Muscle layer of colon (tissue), 2 donors: ENCODE measurements around the gene SLC35C1.

Experiments
- H3K27ac ChIP-seq: one replicate; pipeline ENCODE4 v1.7.0; 2013; ENCODE audit warnings: low read depth, mild to moderate bottlenecking, low read length, moderate library complexity
- H3K27me3 ChIP-seq, 2 donors: one replicate each; pipeline ENCODE4 v1.7.0; 2013; ENCODE audit warnings: low read length in 2 of 2, mild to moderate bottlenecking in 2 of 2; ENCODE audit not compliant: insufficient read depth in 2 of 2, control insufficient read depth in 1 of 2
- H3K36me3 ChIP-seq: one replicate; pipeline ENCODE4 v1.7.0; 2013; ENCODE audit warnings: mild to moderate bottlenecking, low read length; ENCODE audit not compliant: insufficient read depth
- H3K4me1 ChIP-seq: one replicate; pipeline ENCODE4 v1.7.0; 2013; ENCODE audit warnings: mild to moderate bottlenecking, low read length; ENCODE audit not compliant: insufficient read depth
- H3K4me3 ChIP-seq, 2 donors: one replicate each; pipeline ENCODE4 v1.7.0; 2013; ENCODE audit warnings: low read length in 2 of 2, low read depth in 1 of 2, mild to moderate bottlenecking in 1 of 2, moderate library complexity in 1 of 2
- H3K9ac ChIP-seq: one replicate; pipeline ENCODE4 v1.7.0; 2013; ENCODE audit warnings: low read length
- H3K9me3 ChIP-seq: one replicate; pipeline ENCODE4 v1.7.0; 2013; ENCODE audit warnings: mild to moderate bottlenecking, low read length
- donor health status: abdominal sarcoma.
- donor health status: Adenocarcinoma of cecum.

SLC35C1 gene

DNA sequence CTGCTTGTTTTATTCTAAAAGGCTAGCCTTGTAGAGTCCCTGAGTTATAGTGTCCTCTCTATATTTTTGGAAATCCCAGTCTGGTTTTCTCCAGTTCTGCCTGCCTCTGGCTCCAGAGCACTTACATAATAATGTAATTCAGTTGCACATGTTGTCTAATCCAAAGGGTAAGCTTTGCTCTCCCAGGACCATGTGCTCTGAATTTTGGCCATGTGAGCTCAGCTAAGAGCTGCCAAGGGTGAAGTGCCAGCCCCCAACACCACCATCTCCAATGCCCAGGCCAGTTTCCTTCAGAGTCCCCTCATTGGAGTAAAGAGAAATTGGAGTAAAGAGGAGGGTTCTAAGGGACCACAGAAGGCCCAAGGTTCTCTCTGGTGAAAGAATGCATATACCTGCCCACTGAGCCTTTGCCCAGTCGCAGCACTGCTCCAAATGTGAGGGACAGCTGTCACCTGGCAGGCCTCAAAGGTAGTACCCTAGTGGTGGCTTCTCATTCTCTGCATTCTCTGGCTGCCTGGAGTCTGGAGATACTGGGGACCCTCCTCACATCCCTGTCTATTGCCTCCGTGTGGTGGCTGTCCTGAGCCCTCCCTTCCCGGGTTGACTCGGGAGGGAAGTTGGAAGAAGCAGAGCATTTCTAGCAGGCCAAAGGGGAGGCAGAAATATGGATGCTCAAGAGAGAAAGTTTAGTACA, 47.2 kb downstream of the SLC35C1 start:
- no peaks in the 10 kb centered on the region for H3K9me3 ChIP-seq
- H3K36me3 ChIP-seq, result peaks cover 12% of the 10 kb centered on the region
- H3K9ac ChIP-seq, result no peak overlapping the region
- H3K4me1 ChIP-seq, result peaks cover 82% of the 10 kb centered on the region
- peak overlapping the region; percentile 46 for H3K27ac ChIP-seq
- H3K4me3 ChIP-seq, result no peak overlapping the region
- no peaks in the 10 kb centered on the region for H3K27me3 ChIP-seq

DNA sequence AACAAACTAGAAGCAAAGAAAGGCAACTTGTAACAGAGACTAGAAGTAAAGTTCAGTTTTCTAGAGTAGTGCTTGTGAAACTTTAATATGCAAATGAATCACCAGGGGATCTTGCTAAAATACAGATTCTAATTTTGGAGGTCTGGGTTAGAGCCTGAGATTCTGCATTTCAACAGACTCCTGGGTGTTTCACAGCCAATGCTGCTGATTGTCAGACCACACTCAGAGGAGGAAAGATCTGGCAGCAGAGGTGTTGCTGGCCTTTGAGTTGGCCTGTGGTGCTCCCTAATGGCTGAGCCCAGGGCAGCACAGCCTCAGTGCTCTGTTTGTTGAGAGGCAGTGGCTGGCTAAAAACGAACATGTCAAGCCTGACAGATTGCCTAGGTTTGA, 47.8 kb downstream of the SLC35C1 start:
- no peak overlapping the region for H3K9ac ChIP-seq
- peak overlapping the region; percentile 46 for H3K27ac ChIP-seq
- H3K36me3 ChIP-seq, result peaks cover 12% of the 10 kb centered on the region
- H3K4me3 ChIP-seq, result no peak overlapping the region
- no peaks in the 10 kb centered on the region for H3K27me3 ChIP-seq
- no peaks in the 10 kb centered on the region for H3K9me3 ChIP-seq
- H3K4me1 ChIP-seq, result peaks cover 87% of the 10 kb centered on the region

DNA sequence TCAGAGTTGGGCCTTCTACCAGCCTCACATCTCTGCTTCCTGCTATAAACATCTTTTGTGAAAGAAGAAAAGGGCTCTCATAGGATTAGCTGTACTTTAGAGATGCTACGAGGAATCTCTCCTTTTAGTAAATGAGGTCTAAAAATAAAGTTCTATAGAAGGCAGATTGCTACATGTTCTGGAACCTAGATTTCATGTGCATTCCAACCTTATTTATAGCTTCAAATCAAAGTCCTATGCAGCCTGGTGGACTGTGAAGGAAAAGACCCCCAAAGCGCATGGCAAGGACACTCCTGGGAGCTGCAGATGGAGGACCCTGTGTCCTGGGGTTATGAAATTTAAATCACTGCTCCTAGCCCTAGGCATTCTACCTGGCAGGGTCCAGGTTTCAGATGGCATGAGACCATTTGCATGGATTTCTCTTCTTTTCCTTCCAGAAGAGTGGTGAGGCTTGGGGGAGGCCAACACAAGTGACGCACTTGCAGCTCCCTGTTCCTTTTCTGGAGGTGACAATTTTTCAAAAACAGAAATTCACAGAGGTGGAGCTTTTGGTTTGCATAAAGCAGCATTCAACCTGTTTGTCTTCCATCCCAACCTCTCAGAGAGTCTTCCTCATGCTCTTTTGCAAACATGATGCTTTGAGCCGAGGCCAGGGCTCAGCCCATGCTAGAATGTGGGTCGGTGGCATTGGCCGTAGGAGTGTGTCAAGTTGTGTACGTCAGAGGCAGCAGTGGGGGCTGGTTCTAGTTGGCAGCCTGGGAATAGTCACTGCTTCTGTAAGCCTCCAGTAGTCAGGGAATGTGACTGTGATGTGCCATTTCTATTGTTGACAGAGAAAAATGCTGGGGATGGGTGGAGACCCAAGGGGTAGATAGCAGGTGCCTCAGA, 48.6 kb downstream of the SLC35C1 start:
- Histone ChIP-seq H3K4me3 (no peak overlapping the region), H3K9me3 (no peaks in the 10 kb centered on the region), H3K27me3 (no peaks in the 10 kb centered on the region), H3K36me3 (peaks cover 12% of the 10 kb centered on the region), H3K9ac (no peak overlapping the region), H3K4me1 (peaks cover 92% of the 10 kb centered on the region), H3K27ac (peak overlapping the region; percentile 36)

DNA sequence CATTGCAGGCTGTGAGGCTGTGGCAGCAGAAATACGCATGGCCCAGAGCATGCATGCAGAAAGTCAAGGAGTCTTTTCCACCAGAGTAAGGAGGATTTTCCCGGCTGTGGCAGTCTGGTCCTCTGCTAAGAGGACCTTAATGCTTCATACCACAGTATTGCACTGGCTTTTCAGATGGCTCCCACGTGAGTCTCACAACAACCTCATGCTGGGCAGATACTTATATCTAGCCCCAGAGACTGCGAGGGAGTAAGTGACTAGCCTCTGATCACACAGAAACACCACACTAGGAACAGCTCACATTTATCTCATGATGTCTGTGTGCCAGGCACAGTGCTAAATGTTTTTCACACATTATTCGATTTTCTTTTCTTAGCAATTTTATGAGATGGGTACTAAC, 50.4 kb downstream of the SLC35C1 start:
- Histone ChIP-seq H3K4me1 (peaks cover 96% of the 10 kb centered on the region), H3K4me3 (no peak overlapping the region), H3K9me3 (no peaks in the 10 kb centered on the region), H3K9ac (peak overlapping the region; percentile 2), H3K36me3 (peaks cover 12% of the 10 kb centered on the region), H3K27ac (peak overlapping the region; percentile 77), H3K27me3 (no peaks in the 10 kb centered on the region)

DNA sequence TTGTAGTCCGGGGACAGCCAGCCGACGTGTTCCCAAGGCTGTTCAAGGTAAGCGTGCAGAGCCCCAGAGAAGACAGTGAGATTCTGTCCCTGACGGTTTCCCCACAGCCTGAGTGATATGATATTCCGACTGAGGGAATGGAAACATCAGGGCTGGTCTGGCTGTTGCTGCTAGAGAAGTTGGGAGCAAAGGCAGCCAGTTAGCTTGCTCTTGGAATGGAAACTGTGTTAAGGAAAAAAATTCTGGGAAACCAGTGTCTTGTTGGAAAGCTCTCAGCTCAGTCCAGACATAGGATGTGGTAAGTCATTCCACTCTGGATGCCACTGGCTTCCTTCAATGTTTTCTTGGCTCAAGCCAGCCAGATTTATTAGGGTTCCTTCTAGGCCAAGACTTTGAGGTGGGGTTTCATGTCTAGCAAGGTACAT, 51.1 kb downstream of the SLC35C1 start:
- no peaks in the 10 kb centered on the region for H3K9me3 ChIP-seq
- peaks cover 19% of the 10 kb centered on the region for H3K36me3 ChIP-seq
- H3K9ac ChIP-seq, result peak overlapping the region; percentile 2
- no peaks in the 10 kb centered on the region for H3K27me3 ChIP-seq
- H3K4me1 ChIP-seq, result peaks cover 96% of the 10 kb centered on the region
- no peak overlapping the region for H3K4me3 ChIP-seq
- peak overlapping the region; percentile 77 for H3K27ac ChIP-seq

DNA sequence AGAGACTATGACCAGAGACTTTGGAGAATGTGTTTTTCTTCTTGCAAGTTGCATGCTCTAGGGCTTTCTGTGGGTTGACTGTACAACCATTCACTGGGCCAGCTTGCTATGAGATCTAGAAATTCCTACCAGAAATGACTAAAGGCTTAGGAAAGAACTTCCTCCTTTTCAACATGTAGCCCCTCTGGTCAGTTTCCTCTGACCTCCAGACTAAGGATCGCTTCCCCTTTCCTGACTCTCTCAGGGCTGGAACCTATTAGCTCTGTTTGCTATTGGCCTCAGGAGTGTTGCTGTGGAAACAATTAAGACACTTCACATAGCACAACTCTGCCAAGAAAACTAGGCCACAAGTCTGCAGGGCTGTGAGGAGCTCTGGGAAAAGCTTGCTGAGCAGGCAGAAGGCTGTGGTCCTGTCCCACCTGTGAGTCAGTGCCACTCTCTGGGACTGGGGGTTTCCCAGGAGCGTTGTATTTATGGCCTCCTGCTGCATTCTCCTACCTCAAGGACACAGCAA, 53.1 kb downstream of the SLC35C1 start:
- peaks cover 82% of the 10 kb centered on the region for H3K4me1 ChIP-seq
- peak overlapping the region in 1 of 2 donors; percentile 14 for H3K4me3 ChIP-seq
- no peaks in the 10 kb centered on the region for H3K27me3 ChIP-seq
- peak overlapping the region; percentile 84 for H3K27ac ChIP-seq
- H3K9ac ChIP-seq, result peak overlapping the region; percentile 35
- H3K36me3 ChIP-seq, result peaks cover 38% of the 10 kb centered on the region
- H3K9me3 ChIP-seq, result no peaks in the 10 kb centered on the region

DNA sequence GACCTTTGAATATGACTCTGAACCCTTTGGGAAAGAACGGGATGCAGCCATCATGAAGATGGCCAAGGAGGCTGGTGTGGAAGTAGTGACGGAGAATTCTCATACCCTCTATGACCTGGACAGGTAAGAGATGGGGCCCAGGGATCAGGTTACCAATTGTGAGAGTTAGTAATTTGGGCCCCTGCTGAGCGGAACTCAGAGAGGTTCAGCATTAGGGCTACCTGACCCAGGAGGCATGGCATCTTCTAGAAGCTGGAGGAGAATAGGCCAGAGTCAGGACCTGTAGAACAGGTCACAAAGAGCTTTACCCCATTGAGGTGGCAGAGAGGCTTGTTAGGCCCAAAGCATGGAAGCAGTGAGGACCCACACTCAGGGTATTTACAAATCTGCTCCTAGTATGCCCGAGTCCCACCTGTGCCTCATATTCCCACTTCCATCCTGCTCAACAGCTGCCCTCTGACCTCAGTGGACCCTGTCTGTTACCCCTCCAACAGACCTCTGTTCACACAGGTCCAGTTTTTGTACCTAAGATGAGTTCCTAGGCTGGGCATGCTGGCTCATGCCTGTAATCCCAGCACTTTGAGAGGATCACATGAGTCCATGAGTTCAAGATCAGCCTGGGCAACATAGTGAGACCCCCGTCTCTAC, 53.9 kb downstream of the SLC35C1 start:
- Histone ChIP-seq H3K4me3 (peak overlapping the region in 1 of 2 donors; percentile 14), H3K4me1 (peaks cover 75% of the 10 kb centered on the region), H3K9ac (peak overlapping the region; percentile 35), H3K27me3 (no peaks in the 10 kb centered on the region), H3K9me3 (no peaks in the 10 kb centered on the region), H3K27ac (peak overlapping the region; percentile 84), H3K36me3 (peaks cover 41% of the 10 kb centered on the region)

DNA sequence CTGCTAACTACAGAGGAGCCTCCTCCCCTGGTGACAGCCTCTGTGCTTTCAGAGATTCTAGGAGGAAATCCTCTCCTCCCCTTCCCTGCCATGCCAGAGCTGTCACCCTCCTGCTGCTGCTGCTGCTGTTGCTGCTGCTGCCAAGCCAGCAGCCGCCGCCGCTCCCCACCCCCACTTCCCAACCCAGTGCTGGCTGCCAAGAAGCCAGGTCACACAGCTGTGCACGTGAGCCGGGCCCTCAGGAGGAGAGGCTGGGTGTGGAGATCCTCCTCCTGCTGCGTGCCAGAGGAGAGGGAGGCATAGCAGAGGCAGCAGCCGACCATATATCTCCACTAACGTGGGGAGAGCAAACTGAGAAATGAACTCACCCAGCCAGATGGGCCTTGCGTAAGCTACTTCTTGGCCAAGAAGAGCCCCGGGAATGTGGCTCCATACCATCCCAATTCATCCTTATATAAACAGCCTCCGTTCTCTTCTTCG, 54.8 kb downstream of the SLC35C1 start:
- Histone ChIP-seq H3K4me1 (peaks cover 66% of the 10 kb centered on the region), H3K27me3 (no peaks in the 10 kb centered on the region), H3K4me3 (no peak overlapping the region), H3K36me3 (peaks cover 48% of the 10 kb centered on the region), H3K27ac (peak overlapping the region; percentile 84), H3K9ac (no peak overlapping the region), H3K9me3 (no peaks in the 10 kb centered on the region)

DNA sequence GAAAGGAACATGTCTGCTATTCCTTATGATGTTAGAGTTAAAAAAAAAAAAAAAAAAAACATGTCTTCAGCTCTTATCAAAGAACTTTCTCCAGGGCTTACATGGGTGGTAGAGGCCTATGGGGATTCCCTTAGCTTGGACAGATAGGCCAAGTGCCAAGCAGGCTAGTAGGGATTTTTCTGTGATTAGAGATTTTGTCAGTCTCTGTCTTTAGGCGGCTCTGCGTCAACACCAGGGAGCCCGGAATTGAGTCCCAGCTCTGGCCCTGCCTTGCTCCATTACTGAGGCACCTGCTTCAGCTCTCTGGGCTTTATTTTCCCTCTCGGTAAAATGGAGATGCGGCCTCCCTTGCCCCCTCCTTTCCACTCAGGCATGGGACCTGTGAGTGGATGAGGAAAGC, 55.4 kb downstream of the SLC35C1 start:
- H3K27ac ChIP-seq, result peak overlapping the region; percentile 84
- peak overlapping the region; percentile 21 for H3K9ac ChIP-seq
- H3K36me3 ChIP-seq, result peaks cover 55% of the 10 kb centered on the region
- H3K27me3 ChIP-seq, result no peaks in the 10 kb centered on the region
- no peak overlapping the region for H3K4me3 ChIP-seq
- peaks cover 60% of the 10 kb centered on the region for H3K4me1 ChIP-seq
- no peaks in the 10 kb centered on the region for H3K9me3 ChIP-seq

DNA sequence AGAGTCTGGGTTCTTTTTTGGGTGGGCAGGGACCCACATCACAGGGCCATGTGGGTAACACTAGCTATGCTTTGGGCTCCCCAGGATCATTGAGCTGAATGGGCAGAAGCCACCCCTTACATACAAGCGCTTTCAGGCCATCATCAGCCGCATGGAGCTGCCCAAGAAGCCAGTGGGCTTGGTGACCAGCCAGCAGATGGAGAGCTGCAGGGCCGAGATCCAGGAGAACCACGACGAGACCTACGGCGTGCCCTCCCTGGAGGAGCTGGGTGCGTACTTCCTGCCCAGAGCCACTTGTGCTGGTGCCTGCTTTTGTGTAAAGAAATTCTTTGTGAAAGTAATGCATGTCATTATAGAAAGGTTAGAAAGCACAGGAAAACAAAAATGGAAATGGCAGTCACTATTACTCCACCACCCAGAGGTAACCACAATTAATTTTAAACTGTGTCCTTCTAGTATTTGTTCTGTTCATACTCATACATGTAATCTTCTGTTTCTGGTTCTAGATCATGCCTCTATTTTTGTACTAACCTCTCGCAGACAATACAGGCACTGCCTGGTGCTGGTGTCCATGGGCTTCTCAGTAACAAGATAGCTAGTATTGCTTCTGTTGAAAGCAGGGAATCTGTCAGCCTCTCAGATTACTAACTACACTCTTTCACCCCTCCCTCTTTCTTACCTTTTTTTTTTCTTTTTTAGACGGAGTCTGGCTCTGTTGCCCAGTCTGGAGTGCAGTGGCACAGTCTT, 56.0 kb downstream of the SLC35C1 start:
- Histone ChIP-seq H3K9ac (peak overlapping the region; percentile 21), H3K9me3 (no peaks in the 10 kb centered on the region), H3K4me3 (no peak overlapping the region), H3K36me3 (peaks cover 61% of the 10 kb centered on the region), H3K4me1 (peaks cover 54% of the 10 kb centered on the region), H3K27ac (peak overlapping the region; percentile 84), H3K27me3 (no peaks in the 10 kb centered on the region)
